Measurements from ENCODE around the gene CAMSAP1. TPM values are rescaled to one million over a fixed set of nuclear protein-coding genes. Genes with fewer than 3 reads are reported as not detected.

The CAMSAP1 gene
- total and polyA plus RNA-seq, 2 experiments from 2014 or later, result 2.8 to 12.4 TPM

- no peaks in the 10 kb centered on the region for H3K4me1 ChIP-seq (ENCODE audit: insufficient read depth)
- no peaks in the 10 kb centered on the region for H3F3A ChIP-seq (ENCODE audit: insufficient read depth)
- no peak overlapping the region for H2AFZ ChIP-seq
- no peak overlapping the region for H3K27ac ChIP-seq
- no peaks in the 10 kb centered on the region for H3K36me3 ChIP-seq (ENCODE audit: low read depth)
- in situ Hi-C loops (cut with MboI), result no loop called here
- no peak overlapping the region for H3K4me3 ChIP-seq
- WGBS, 2 experiments (ENCODE audit: low coverage in 1 of 2, low lambda C conversion rate in 2 of 2, missing lambda C conversion rate in 2 of 2), result 66 to 69% methylated on average over 14 of the region's 14 CpGs
- H4K20me1 ChIP-seq (ENCODE audit: insufficient read depth), result no peaks in the 10 kb centered on the region
- H3K9ac ChIP-seq, result no peak overlapping the region
- H3K27me3 ChIP-seq (replicated peaks; ENCODE audit: insufficient read depth), result peaks cover 4% of the 10 kb centered on the region; the same call in 1 of the 2 replicates
- no peak for DNase-seq
- H3K9me3 ChIP-seq (ENCODE audit: low read depth), result no peaks in the 10 kb centered on the region
- no peaks in the 10 kb centered on the region for H3K79me2 ChIP-seq (ENCODE audit: insufficient read depth)
- TF ChIP-seq EZH2 (IDR thresholded peaks at IDR 0.05; ENCODE audit: insufficient read depth, poor library complexity, severe bottlenecking) (no peak), EZH2phosphoT487 (IDR thresholded peaks at IDR 0.05; ENCODE audit: insufficient read depth, low read depth) (no peak)
- H3K9me2 ChIP-seq (ENCODE audit: insufficient read depth), result no peaks in the 10 kb centered on the region
- H3K4me2 ChIP-seq (ENCODE audit: unreplicated experiment), result no peak overlapping the region
Observed at GRCh38 chr9:135779571-135779970, 127.8 kb downstream of the CAMSAP1 start.

- H4K20me1 ChIP-seq (ENCODE audit: insufficient read depth), result no peaks in the 10 kb centered on the region
- in situ Hi-C loops (cut with MboI), result no loop called here
- no peaks in the 10 kb centered on the region for H3F3A ChIP-seq (ENCODE audit: insufficient read depth)
- H3K27me3 ChIP-seq (replicated peaks; ENCODE audit: insufficient read depth), result peaks cover 4% of the 10 kb centered on the region; the same call in 1 of the 2 replicates
- no peaks in the 10 kb centered on the region for H3K79me2 ChIP-seq (ENCODE audit: insufficient read depth)
- WGBS, 2 experiments (ENCODE audit: low coverage in 1 of 2, low lambda C conversion rate in 2 of 2, missing lambda C conversion rate in 2 of 2), result 54 to 78% methylated on average over 4 to 19 of the region's 19 CpGs
- no peaks in the 10 kb centered on the region for H3K4me1 ChIP-seq (ENCODE audit: insufficient read depth)
- H3K27ac ChIP-seq, result no peak overlapping the region
- H3K9ac ChIP-seq, result no peak overlapping the region
- H2AFZ ChIP-seq, result no peak overlapping the region
- H3K4me3 ChIP-seq, result no peak overlapping the region
- no peaks in the 10 kb centered on the region for H3K36me3 ChIP-seq (ENCODE audit: low read depth)
- H3K9me3 ChIP-seq (ENCODE audit: low read depth), result no peaks in the 10 kb centered on the region
- no peak for TF ChIP-seq EZH2phosphoT487 (IDR thresholded peaks at IDR 0.05; ENCODE audit: insufficient read depth, low read depth)
- TF ChIP-seq EZH2 (IDR thresholded peaks at IDR 0.05; ENCODE audit: insufficient read depth, poor library complexity, severe bottlenecking), result no peak
- no peak overlapping the region for H3K4me2 ChIP-seq (ENCODE audit: unreplicated experiment)
- no peaks in the 10 kb centered on the region for H3K9me2 ChIP-seq (ENCODE audit: insufficient read depth)
- no peak for DNase-seq
Observed at GRCh38 chr9:135778421-135778820, 128.9 kb downstream of the CAMSAP1 start.

GRCh38 chr9:135777623-135778177 is 129.6 kb downstream of the CAMSAP1 start:
- H3F3A ChIP-seq (ENCODE audit: insufficient read depth), result no peaks in the 10 kb centered on the region
- no peak for DNase-seq
- TF ChIP-seq EZH2phosphoT487 (IDR thresholded peaks at IDR 0.05; ENCODE audit: insufficient read depth, low read depth), result no peak
- no peak for TF ChIP-seq EZH2 (IDR thresholded peaks at IDR 0.05; ENCODE audit: insufficient read depth, poor library complexity, severe bottlenecking)
- no peak overlapping the region for H2AFZ ChIP-seq
- no peaks in the 10 kb centered on the region for H3K4me1 ChIP-seq (ENCODE audit: insufficient read depth)
- in situ Hi-C loops (cut with MboI), result no loop called here
- H3K79me2 ChIP-seq (ENCODE audit: insufficient read depth), result no peaks in the 10 kb centered on the region
- H3K36me3 ChIP-seq (ENCODE audit: low read depth), result no peaks in the 10 kb centered on the region
- H3K27me3 ChIP-seq (replicated peaks; ENCODE audit: insufficient read depth), result peaks cover 4% of the 10 kb centered on the region; the same call in 1 of the 2 replicates
- H3K27ac ChIP-seq, result no peak overlapping the region
- no peak overlapping the region for H3K4me3 ChIP-seq
- H4K20me1 ChIP-seq (ENCODE audit: insufficient read depth), result no peaks in the 10 kb centered on the region
- no peak overlapping the region for H3K9ac ChIP-seq
- no peak overlapping the region for H3K4me2 ChIP-seq (ENCODE audit: unreplicated experiment)
- H3K9me3 ChIP-seq (ENCODE audit: low read depth), result no peaks in the 10 kb centered on the region
- no peaks in the 10 kb centered on the region for H3K9me2 ChIP-seq (ENCODE audit: insufficient read depth)

GRCh38 chr9:135776893-135777622 is 130.3 kb downstream of the CAMSAP1 start:
- Histone ChIP-seq H3K4me1 (ENCODE audit: insufficient read depth) (no peaks in the 10 kb centered on the region), H3K36me3 (ENCODE audit: low read depth) (no peaks in the 10 kb centered on the region)
- in situ Hi-C loops (cut with MboI), result no loop called here

More at GRCh38 chr9:135776893-135777622, 130.3 kb downstream of the CAMSAP1 start:
- TF ChIP-seq EZH2 (IDR thresholded peaks at IDR 0.05; ENCODE audit: insufficient read depth, poor library complexity, severe bottlenecking) (no peak), EZH2phosphoT487 (IDR thresholded peaks at IDR 0.05; ENCODE audit: insufficient read depth, low read depth) (no peak)
- 58 to 60% methylated on average over 21 to 23 of the region's 25 CpGs for WGBS, 2 experiments (ENCODE audit: low coverage in 1 of 2, low lambda C conversion rate in 2 of 2, missing lambda C conversion rate in 2 of 2)
- Histone ChIP-seq H3K27me3 (replicated peaks; ENCODE audit: insufficient read depth) (peaks cover 4% of the 10 kb centered on the region; the same call in 1 of the 2 replicates), H3F3A (ENCODE audit: insufficient read depth) (no peaks in the 10 kb centered on the region), H3K27ac (no peak overlapping the region), H3K9ac (no peak overlapping the region), H2AFZ (no peak overlapping the region), H3K9me2 (ENCODE audit: insufficient read depth) (no peaks in the 10 kb centered on the region), H3K9me3 (ENCODE audit: low read depth) (no peaks in the 10 kb centered on the region), H3K4me3 (no peak overlapping the region), H3K79me2 (ENCODE audit: insufficient read depth) (no peaks in the 10 kb centered on the region), H4K20me1 (ENCODE audit: insufficient read depth) (no peaks in the 10 kb centered on the region), H3K4me2 (ENCODE audit: unreplicated experiment) (no peak overlapping the region)
- no peak for DNase-seq

Data from GM23248 (cell line).